ENCODE data around the gene ADAMTS9.

Gene ADAMTS9

GRCh38 chr3:64717872-64718613, 30.2 kb upstream of the ADAMTS9 start:
- no peaks in the 10 kb centered on the region for H3K79me2 ChIP-seq (ENCODE audit: insufficient read depth, low read length)
- H3K9ac ChIP-seq (ENCODE audit: low read depth, low read length, poor library complexity, severe bottlenecking), result no peak overlapping the region
- H3K4me1 ChIP-seq (ENCODE audit: insufficient read depth, low read length, poor library complexity, severe bottlenecking), result no peaks in the 10 kb centered on the region
- H3K9me2 ChIP-seq (replicated peaks; ENCODE audit: low read depth, low read length), result no peaks in the 10 kb centered on the region
- no peaks in the 10 kb centered on the region for H3K9me3 ChIP-seq (ENCODE audit: insufficient read depth, low read depth, low read length)
- H3K4me2 ChIP-seq (ENCODE audit: low read depth, low read length, poor library complexity, severe bottlenecking), result no peak overlapping the region
- no peaks in the 10 kb centered on the region for H3F3A ChIP-seq (ENCODE audit: low read depth)
- no peak overlapping the region for H2AFZ ChIP-seq (ENCODE audit: low read length)
- H4K20me1 ChIP-seq (ENCODE audit: insufficient read depth, low read length, poor library complexity, severe bottlenecking), result no peaks in the 10 kb centered on the region
- no peak for TF ChIP-seq EZH2phosphoT487 (IDR thresholded peaks at IDR 0.05; ENCODE audit: borderline replicate concordance)
- no peak for TF ChIP-seq CTCF (conservative IDR thresholded peaks at IDR 0.05; ENCODE audit: low read length)
- H3K27me3 ChIP-seq (ENCODE audit: insufficient read depth, low read length, poor library complexity, severe bottlenecking), result no peaks in the 10 kb centered on the region
- H3K36me3 ChIP-seq (ENCODE audit: insufficient read depth, low read length), result no peaks in the 10 kb centered on the region
- no peak overlapping the region for H3K4me3 ChIP-seq (ENCODE audit: low read length, poor library complexity, severe bottlenecking)

- Histone ChIP-seq H2AFZ (ENCODE audit: low read length) (no peak overlapping the region), H3K79me2 (ENCODE audit: insufficient read depth, low read length) (no peaks in the 10 kb centered on the region), H3K4me3 (ENCODE audit: low read length, poor library complexity, severe bottlenecking) (no peak overlapping the region), H3K36me3 (ENCODE audit: insufficient read depth, low read length) (no peaks in the 10 kb centered on the region), H3K4me2 (ENCODE audit: low read depth, low read length, poor library complexity, severe bottlenecking) (no peak overlapping the region), H3K9ac (ENCODE audit: low read depth, low read length, poor library complexity, severe bottlenecking) (no peak overlapping the region), H3K9me3 (ENCODE audit: insufficient read depth, low read depth, low read length) (no peaks in the 10 kb centered on the region), H3F3A (ENCODE audit: low read depth) (no peaks in the 10 kb centered on the region), H3K27me3 (ENCODE audit: insufficient read depth, low read length, poor library complexity, severe bottlenecking) (no peaks in the 10 kb centered on the region), H4K20me1 (ENCODE audit: insufficient read depth, low read length, poor library complexity, severe bottlenecking) (no peaks in the 10 kb centered on the region), H3K4me1 (ENCODE audit: insufficient read depth, low read length, poor library complexity, severe bottlenecking) (no peaks in the 10 kb centered on the region), H3K9me2 (replicated peaks; ENCODE audit: low read depth, low read length) (no peaks in the 10 kb centered on the region)
- TF ChIP-seq EZH2phosphoT487 (IDR thresholded peaks at IDR 0.05; ENCODE audit: borderline replicate concordance), result no peak
- TF ChIP-seq CTCF (conservative IDR thresholded peaks at IDR 0.05; ENCODE audit: low read length), result no peak
These were observed 29.6 kb upstream of the ADAMTS9 start for GRCh38 chr3:64717411-64717810.

- no peaks in the 10 kb centered on the region for H3K4me1 ChIP-seq (ENCODE audit: insufficient read depth, low read length, poor library complexity, severe bottlenecking)
- no peaks in the 10 kb centered on the region for H3F3A ChIP-seq (ENCODE audit: low read depth)
- no peak overlapping the region for H3K4me2 ChIP-seq (ENCODE audit: low read depth, low read length, poor library complexity, severe bottlenecking)
- no peak overlapping the region for H3K4me3 ChIP-seq (ENCODE audit: low read length, poor library complexity, severe bottlenecking)
- no peaks in the 10 kb centered on the region for H3K27me3 ChIP-seq (ENCODE audit: insufficient read depth, low read length, poor library complexity, severe bottlenecking)
- H4K20me1 ChIP-seq (ENCODE audit: insufficient read depth, low read length, poor library complexity, severe bottlenecking), result no peaks in the 10 kb centered on the region
- H3K9ac ChIP-seq (ENCODE audit: low read depth, low read length, poor library complexity, severe bottlenecking), result no peak overlapping the region
- no peaks in the 10 kb centered on the region for H3K36me3 ChIP-seq (ENCODE audit: insufficient read depth, low read length)
- TF ChIP-seq CTCF (conservative IDR thresholded peaks at IDR 0.05; ENCODE audit: low read length) (no peak), EZH2phosphoT487 (IDR thresholded peaks at IDR 0.05; ENCODE audit: borderline replicate concordance) (no peak)
- H3K9me3 ChIP-seq (ENCODE audit: insufficient read depth, low read depth, low read length), result no peaks in the 10 kb centered on the region
- H2AFZ ChIP-seq (ENCODE audit: low read length), result no peak overlapping the region
- H3K9me2 ChIP-seq (replicated peaks; ENCODE audit: low read depth, low read length), result no peaks in the 10 kb centered on the region
- no peaks in the 10 kb centered on the region for H3K79me2 ChIP-seq (ENCODE audit: insufficient read depth, low read length)
These were observed 28.4 kb upstream of the ADAMTS9 start for GRCh38 chr3:64716110-64716710.

All from Loucy (cell line).